A549 (cell line): ENCODE results near the gene SERPINA6.

Experiments
- CTCF ChIP-seq: fragments of >200 bp; sonication (Bioruptor Twin); formaldehyde crosslinking; IDR thresholded peaks from 3 replicates; pipeline ENCODE4 v1.5.1; 2016
- NR3C1 ChIP-seq: fragments of >200 bp; sonication (Bioruptor Twin); formaldehyde crosslinking; IDR thresholded peaks from 3 replicates; pipeline ENCODE4 v1.6.1; 2017
- ZFP36 ChIP-seq: fragments of 450-650 bp; IDR thresholded peaks from 2 replicates; pipeline ENCODE4 v1.6.1; 2014; ENCODE audit warnings: borderline replicate concordance; ENCODE audit not compliant: partially characterized antibody

- TF ChIP-seq NR3C1: no peak
- no peak for TF ChIP-seq CTCF
- TF ChIP-seq ZFP36: no peak
These were observed 14.9 kb upstream of the SERPINA6 start for GRCh38 chr14:94338023-94338422.
